GM18507 (cell line): Measurements from ENCODE around the gene TBC1D24.
"Not testable (repeated sequence)": the region's sequence is repeated elsewhere in the genome, so short reads cannot be mapped to it uniquely, and the experiment has no call there.

ENCODE experiments used
- DNase-seq: peaks from one replicate; pipeline ENCODE4 v3.0.0; 2011; ENCODE audit warnings: low read depth; ENCODE audit not compliant: insufficient read length; ENCODE audit errors: extremely low spot score
- FAIRE-seq: peaks from 2 replicates; lab custom pipeline; 2011; peaks lifted over from hg19 to GRCh38; lab: Jason Lieb, UNC

The TBC1D24 gene

GRCh38 chr16:2539845-2540458 lies 65.0 kb downstream of the TBC1D24 start:
- peak; percentile 63 for FAIRE-seq
- not testable (repeated sequence) for DNase-seq

- DNase-seq = not testable (repeated sequence)
- peak; percentile 59 for FAIRE-seq
These were observed 66.0 kb downstream of the TBC1D24 start for GRCh38 chr16:2540912-2541311.

GRCh38 chr16:2541409-2541808 lies 66.5 kb downstream of the TBC1D24 start:
- FAIRE-seq, DNase-seq: not testable (repeated sequence)

- not testable (repeated sequence) for FAIRE-seq, DNase-seq
These were observed 68.8 kb downstream of the TBC1D24 start for GRCh38 chr16:2543771-2544170.

- not testable (repeated sequence) for DNase-seq, FAIRE-seq
These were observed 75.5 kb downstream of the TBC1D24 start for GRCh38 chr16:2550283-2550878.

GRCh38 chr16:2551420-2551889 lies 76.5 kb downstream of the TBC1D24 start:
- not testable (repeated sequence) for DNase-seq, FAIRE-seq

GRCh38 chr16:2554709-2555425 lies 79.9 kb downstream of the TBC1D24 start:
- FAIRE-seq = peak; percentile 9
- not testable (repeated sequence) for DNase-seq
